ENCODE results near the gene HELZ2.

The HELZ2 gene

DNA sequence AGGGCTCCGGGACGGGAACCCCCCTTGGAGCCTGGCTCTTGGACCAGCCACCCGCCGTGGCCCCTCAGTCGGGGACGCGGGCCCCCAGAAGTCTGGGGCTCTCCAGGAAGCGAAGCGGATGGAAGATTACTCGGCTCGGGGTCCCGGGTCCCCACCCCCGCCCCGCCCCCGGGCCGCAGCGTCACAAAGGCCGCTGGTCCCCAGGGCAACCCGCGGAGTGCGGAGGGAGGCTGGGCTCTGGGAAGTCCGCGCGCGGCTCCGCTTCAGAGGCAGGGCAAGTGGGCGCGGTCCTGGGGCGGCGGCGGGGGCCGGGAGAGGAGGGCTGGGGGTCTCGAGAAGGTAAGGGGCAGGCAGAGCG lies 20.1 kb downstream of the HELZ2 start, which contains the start of gene FNDC11:
Gene FNDC11 (plus strand): TSS at position 227 of the 358 bp plus-strand sequence. CDS start 1,505 bp downstream, outside the sequence.
- ChIA-PET POLR2A (no interaction called here), CTCF (no interaction called here)
- no peak for DNase-seq (ENCODE audit: low read depth, low spot score)
- no peak for TF ChIP-seq CTCF (IDR thresholded peaks at IDR 0.05; ENCODE audit: insufficient read depth, low read length, missing control alignments)
- H3K4me3 ChIP-seq (ENCODE audit: low read depth, low read length), result peak within 1 kb of the TSS; percentile 61

- H3K4me3 ChIP-seq (ENCODE audit: low read depth, low read length), result peak overlapping the region; percentile 61
- no peak for TF ChIP-seq CTCF (IDR thresholded peaks at IDR 0.05; ENCODE audit: insufficient read depth, low read length, missing control alignments)
- DNase-seq (ENCODE audit: low read depth, low spot score), result peak; percentile 7
- ChIA-PET POLR2A (interaction anchor here (0.7 kb wide), 1 partner anchor 74 kb away, joined by 3 read pairs; the partner anchor contains the start of gene GMEB2), CTCF (interaction anchor here (3.4 kb wide), 1 partner anchor 14 kb away, joined by 28 read pairs; no protein-coding TSS in a partner anchor)
Measured at GRCh38 chr20:63553251-63553932, 20.6 kb downstream of the HELZ2 start.

- DNase-seq (ENCODE audit: low read depth, low spot score), result no peak
- ChIA-PET POLR2A (interaction anchor here (0.7 kb wide), 1 partner anchor 74 kb away, joined by 3 read pairs; the partner anchor contains the start of gene GMEB2), CTCF (interaction anchor here (3.4 kb wide), 1 partner anchor 14 kb away, joined by 28 read pairs; no protein-coding TSS in a partner anchor)
- TF ChIP-seq CTCF (IDR thresholded peaks at IDR 0.05; ENCODE audit: insufficient read depth, low read length, missing control alignments), result no peak
- H3K4me3 ChIP-seq (ENCODE audit: low read depth, low read length), result no peak overlapping the region
Measured at GRCh38 chr20:63552481-63553249, 21.4 kb downstream of the HELZ2 start.

DNA sequence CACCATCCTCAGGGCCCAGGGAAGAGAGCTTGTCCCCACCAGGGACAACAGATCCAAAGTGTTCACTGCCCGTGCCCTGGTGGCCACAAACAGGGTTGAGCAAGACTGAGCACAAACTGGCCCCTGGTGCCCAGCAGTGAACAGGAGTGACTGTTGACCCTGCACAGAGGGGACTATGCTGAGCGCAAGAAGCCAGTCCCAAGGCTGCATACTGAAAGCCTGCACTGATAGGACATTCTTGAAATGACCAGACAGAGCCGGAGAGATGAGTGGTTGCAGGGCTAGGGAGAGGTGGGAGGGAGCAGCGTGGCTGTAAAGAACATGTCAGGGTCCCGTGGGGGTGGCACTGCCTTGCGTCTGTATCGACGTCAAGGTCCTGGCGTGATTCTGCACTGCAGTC lies 23.0 kb downstream of the HELZ2 start:
- POLR2A ChIA-PET, result no interaction called here
- no peak for TF ChIP-seq CTCF (IDR thresholded peaks at IDR 0.05; ENCODE audit: insufficient read depth, low read length, missing control alignments)
- CTCF ChIA-PET, result interaction anchor here (3.4 kb wide), 1 partner anchor 12 kb away, joined by 28 read pairs; no protein-coding TSS in a partner anchor

DNA sequence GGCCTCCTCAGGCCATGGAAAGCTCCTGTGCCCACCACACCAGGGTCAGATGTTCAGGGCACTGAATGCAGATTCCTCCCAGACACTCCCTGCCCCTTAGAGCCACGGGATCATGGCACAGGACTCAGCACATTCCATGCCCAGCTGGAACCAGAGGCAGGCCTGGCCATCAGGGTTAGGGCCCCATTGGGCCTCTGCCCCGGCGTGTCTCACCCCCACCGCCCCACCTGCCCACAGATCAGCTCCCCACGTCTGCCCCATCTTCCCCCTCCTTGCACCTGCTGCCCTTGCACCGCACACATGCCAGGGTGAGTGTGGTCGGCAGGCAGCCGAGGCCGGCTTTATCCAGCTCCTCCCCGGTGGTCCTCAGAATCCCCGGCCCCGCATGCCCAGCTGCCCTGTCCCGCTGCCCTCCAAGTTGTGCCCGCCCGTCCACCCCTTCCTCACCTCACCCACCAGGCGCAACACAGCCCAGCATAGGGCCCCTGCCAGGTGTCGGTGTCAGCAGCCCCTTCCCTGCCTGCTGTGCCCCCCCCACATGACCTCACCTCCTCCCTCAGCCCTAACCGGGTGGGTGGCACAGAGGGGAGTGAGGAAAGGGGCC lies 24.3 kb downstream of the HELZ2 start:
- DNase-seq (ENCODE audit: low read depth, low spot score), result no peak
- no peak for TF ChIP-seq CTCF (IDR thresholded peaks at IDR 0.05; ENCODE audit: insufficient read depth, low read length, missing control alignments)
- CTCF ChIA-PET, result interaction anchor here (0.8 to 1.2 kb wide), 2 partner anchors 12 to 19 kb away, joined by 3 to 4 read pairs; partner anchors contain the start of gene PTK6
- no peak overlapping the region for H3K4me3 ChIP-seq (ENCODE audit: low read depth, low read length)
- POLR2A ChIA-PET, result no interaction called here

More for the DNA sequence above, 23.0 kb downstream of the HELZ2 start:
- H3K4me3 ChIP-seq (ENCODE audit: low read depth, low read length), result no peak overlapping the region
- DNase-seq (ENCODE audit: low read depth, low spot score), result no peak
